Measurements from ENCODE around the gene PPP2R3A. TPM values are rescaled to one million over a fixed set of nuclear protein-coding genes. Genes with fewer than 3 reads are reported as not detected.

Gene PPP2R3A
- total RNA-seq, 6 experiments from 2014 or later = 1.0 to 3.2 (median 1.7) TPM

- H3K9me3 ChIP-seq = no peaks in the 10 kb centered on the region
- no peak overlapping the region for H3K27ac ChIP-seq
- no peaks in the 10 kb centered on the region for H3K27me3 ChIP-seq
- intact Hi-C loops (cut with DNase I) = no loop called here
- whole genome bisulfite sequencing (ENCODE audit: insufficient coverage, low coverage, low lambda C conversion rate, missing lambda C conversion rate) = 40% methylated on average over 1 of the region's 2 CpGs
- DNase-seq = no peak
- H3K4me1 ChIP-seq = no peaks in the 10 kb centered on the region
- H3K4me3 ChIP-seq = no peak overlapping the region
- ATAC-seq = no peak
- H3K36me3 ChIP-seq = no peaks in the 10 kb centered on the region
- TF ChIP-seq POLR2A (IDR thresholded peaks at IDR 0.05) = no peak
- no peak for TF ChIP-seq CTCF (IDR thresholded peaks at IDR 0.05)
Measured at GRCh38 chr3:135944831-135945230, 20.7 kb upstream of the PPP2R3A start.

- DNase-seq = no peak
- Histone ChIP-seq H3K27me3 (no peaks in the 10 kb centered on the region), H3K4me1 (no peaks in the 10 kb centered on the region), H3K9me3 (no peaks in the 10 kb centered on the region), H3K27ac (no peak overlapping the region), H3K36me3 (no peaks in the 10 kb centered on the region), H3K4me3 (no peak overlapping the region)
- TF ChIP-seq CTCF (IDR thresholded peaks at IDR 0.05) = no peak
- TF ChIP-seq POLR2A (IDR thresholded peaks at IDR 0.05) = no peak
- 75% methylated on average over 2 of the region's 2 CpGs for WGBS (ENCODE audit: insufficient coverage, low coverage, low lambda C conversion rate, missing lambda C conversion rate)
- ATAC-seq = no peak
- intact Hi-C loops (cut with DNase I) = no loop called here
Measured at GRCh38 chr3:135950941-135951340, 14.6 kb upstream of the PPP2R3A start.

- no peaks in the 10 kb centered on the region for H3K9me3 ChIP-seq
- no peak overlapping the region for H3K27ac ChIP-seq
- no peak overlapping the region for H3K4me3 ChIP-seq
- 83% methylated on average over 1 of the region's 1 CpG for WGBS (ENCODE audit: insufficient coverage, low coverage, low lambda C conversion rate, missing lambda C conversion rate)
- TF ChIP-seq POLR2A (IDR thresholded peaks at IDR 0.05) (no peak), CTCF (IDR thresholded peaks at IDR 0.05) (no peak)
- ATAC-seq (no peak), DNase-seq (no peak)
- no peaks in the 10 kb centered on the region for H3K27me3 ChIP-seq
- peaks cover 0 to 21% (median 0%) of the 10 kb centered on the region in 4 donors for H3K4me1 ChIP-seq
- intact Hi-C loops (cut with DNase I) = no loop called here
- no peaks in the 10 kb centered on the region for H3K36me3 ChIP-seq
Measured at GRCh38 chr3:135964160-135964955, 1.2 kb upstream of the PPP2R3A start.

- TF ChIP-seq POLR2A (IDR thresholded peaks at IDR 0.05) = no peak
- no peak for TF ChIP-seq CTCF (IDR thresholded peaks at IDR 0.05)
- DNase-seq (no peak), ATAC-seq (peak in 2 of 4 donors; percentile 1)
- intact Hi-C loops (cut with DNase I) = no loop called here
- peaks cover 0 to 21% (median 0%) of the 10 kb centered on the region in 4 donors for H3K4me1 ChIP-seq
- no peaks in the 10 kb centered on the region for H3K27me3 ChIP-seq
- no peak overlapping the region for H3K27ac ChIP-seq
- H3K36me3 ChIP-seq = no peaks in the 10 kb centered on the region
- peak overlapping the region; percentile 69 to 80 (median 77) for H3K4me3 ChIP-seq
- WGBS (ENCODE audit: insufficient coverage, low coverage, low lambda C conversion rate, missing lambda C conversion rate) = 24% methylated on average over 15 of the region's 16 CpGs
- no peaks in the 10 kb centered on the region for H3K9me3 ChIP-seq
Measured at GRCh38 chr3:135965129-135965505, 411 bp upstream of the PPP2R3A start.

All from right lobe of liver (tissue), 6 donors.